Heart left ventricle (tissue), 13 donors: Measurements from ENCODE around the gene DAB1.

Experiments
- CTCF ChIP-seq, 12 donors: fragments of 200-600 bp; sonication (generic) in 4 of 12; IDR thresholded peaks; one replicate each; pipeline versions ENCODE4 v1.5.0 to v1.8.0; 2018 to 2022; ENCODE audit warnings: antibody characterized with exemption in 12 of 12, mild to moderate bottlenecking in 5 of 12
- POLR2A ChIP-seq, 2 donors: fragments of 450-650 bp; IDR thresholded peaks; one replicate each; pipeline ENCODE4 v1.6.1; 2017; ENCODE audit warnings: antibody characterized with exemption in 2 of 2, mild to moderate bottlenecking in 2 of 2, moderate library complexity in 2 of 2
- donor health status: ischemic (EF 13 %, LVEDD 7.1; RV severe dilation, severe dysfunction).
- donor health status: DM: no; HTN: yes; CAD: no.
- donor health status: DM: no; HTN: no; CAD: no.
- donor health status: ischemic (EF 25% LVEDD 6.9; RV normal size, moderate dysfunction).
- donor health status: ischemic (EF 25% LVEDD 5.7; RV mildly dilated, moderate dysfunction).
- donor health status: ischemic (EF 35%, LVEDD 5.7; RV mildly dilated, moderate dysfunction).
- donor health status: nonischemic (EF 11% LVEDD 7.7; RV severe dilation, severe dysfunction).
- donor health status: DM: yes; HTN: yes; CAD: no.
- donor health status: PGD.
- donor health status: ischemic (EF 29% LVEDD 5.4; RV normal size, mild dysfunction).
- donor health status: nonischemic (EF 23%, LVEDD 6.1; RV moderate dilation, normal function).

GRCh38 chr1:57278558-57278957 lies 145.3 kb downstream of the DAB1 start:
- TF ChIP-seq CTCF (IDR thresholded peaks at IDR 0.05) (no peak), POLR2A (IDR thresholded peaks at IDR 0.05) (no peak)
